ENCODE data around the gene PPP3CB.

PPP3CB gene

GRCh38 chr10:73478636-73479035 lies 17.2 kb downstream of the PPP3CB start:
- peak; percentile 86 to 88 for ATAC-seq

GRCh38 chr10:73471226-73471625 lies 24.6 kb downstream of the PPP3CB start:
- ATAC-seq: no peak

DNA sequence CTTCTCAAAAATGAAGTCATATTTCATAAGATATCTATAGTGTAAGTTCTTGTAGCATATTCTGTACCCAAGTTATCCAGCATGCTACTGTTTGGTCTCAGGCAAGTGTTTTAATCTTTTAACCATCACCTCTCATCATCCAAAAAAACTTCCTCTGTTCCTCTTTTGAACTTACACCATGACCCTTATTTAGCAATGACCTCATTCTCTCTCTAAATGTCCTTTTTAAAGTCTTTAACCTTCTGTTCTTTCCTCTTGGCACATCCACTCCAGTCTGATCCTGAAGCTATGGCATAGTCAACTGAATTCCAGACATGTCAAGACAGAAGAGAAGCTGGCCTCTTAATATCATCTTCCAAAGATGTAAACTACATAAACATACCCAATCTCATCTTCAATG lies 26.2 kb downstream of the PPP3CB start:
- ATAC-seq: no peak

DNA sequence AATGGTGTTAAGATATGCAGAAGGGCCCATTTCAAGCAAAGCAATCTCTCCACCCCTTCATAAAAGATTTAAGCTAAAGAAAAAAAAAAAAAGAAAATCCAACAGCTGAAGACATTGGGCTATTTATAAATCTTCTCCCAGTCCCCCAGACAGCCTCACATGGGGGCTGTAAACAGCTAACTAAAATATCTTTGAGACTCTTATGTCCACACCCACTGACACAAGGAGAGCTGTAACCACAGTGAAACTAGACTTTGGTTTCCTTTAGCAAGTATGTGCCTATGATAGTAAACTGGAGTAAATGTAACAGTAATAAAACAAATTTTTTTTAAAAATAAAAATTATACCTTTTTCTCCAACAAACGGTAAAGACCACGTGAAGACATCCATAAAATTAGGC lies 28.6 kb downstream of the PPP3CB start:
- ATAC-seq: no peak

- ATAC-seq: no peak
Measured at GRCh38 chr10:73465978-73466726, 29.7 kb downstream of the PPP3CB start.

DNA sequence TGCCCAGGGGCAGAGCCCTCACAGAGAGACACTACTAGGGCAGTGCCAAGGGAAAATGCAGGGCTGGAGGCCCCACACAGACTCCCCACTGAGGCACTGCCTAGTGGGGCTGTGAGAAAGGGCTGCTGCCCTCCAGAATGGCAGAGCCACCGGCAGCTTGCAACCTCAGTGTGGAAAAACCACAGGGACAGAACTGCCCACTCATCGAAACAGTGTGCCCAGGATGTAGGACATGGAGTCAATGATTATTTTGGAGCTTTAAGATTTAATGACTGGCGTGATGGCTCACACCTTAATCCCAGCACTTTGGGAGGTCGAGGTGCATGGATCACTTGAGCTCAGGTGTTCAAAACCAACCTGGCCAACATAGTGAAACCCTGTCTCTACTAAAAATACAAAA lies 34.9 kb downstream of the PPP3CB start:
- ATAC-seq: no peak

DNA sequence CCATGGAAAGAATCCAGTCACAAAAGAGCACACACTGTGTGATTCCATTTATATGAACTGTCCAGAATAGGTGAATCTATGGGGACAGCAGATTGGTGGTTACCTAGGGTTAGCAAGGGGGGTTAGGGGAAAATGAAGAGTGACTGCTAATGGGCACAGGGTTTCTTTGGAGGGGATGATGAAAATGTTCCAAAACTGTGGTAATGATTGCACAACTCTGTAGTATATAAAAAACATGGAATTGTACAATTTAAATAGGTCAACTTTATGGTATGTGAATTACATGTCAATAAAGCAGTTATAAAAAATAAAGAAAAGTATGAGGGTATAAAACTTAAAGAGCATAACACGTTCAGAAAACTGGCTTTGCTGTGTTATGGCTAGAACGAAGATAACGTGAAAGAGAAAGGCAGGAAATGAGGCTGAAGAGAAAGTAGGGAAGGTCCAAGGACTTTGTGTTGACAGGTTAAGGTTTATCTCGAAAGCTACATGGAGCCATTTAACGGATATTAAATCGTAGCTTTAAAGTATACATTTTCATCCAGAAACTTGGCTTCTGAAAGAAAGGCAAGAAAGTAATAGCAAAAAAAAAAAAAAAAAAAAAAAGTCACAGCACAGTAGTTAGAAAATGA lies 36.0 kb downstream of the PPP3CB start:
- ATAC-seq: no peak

DNA sequence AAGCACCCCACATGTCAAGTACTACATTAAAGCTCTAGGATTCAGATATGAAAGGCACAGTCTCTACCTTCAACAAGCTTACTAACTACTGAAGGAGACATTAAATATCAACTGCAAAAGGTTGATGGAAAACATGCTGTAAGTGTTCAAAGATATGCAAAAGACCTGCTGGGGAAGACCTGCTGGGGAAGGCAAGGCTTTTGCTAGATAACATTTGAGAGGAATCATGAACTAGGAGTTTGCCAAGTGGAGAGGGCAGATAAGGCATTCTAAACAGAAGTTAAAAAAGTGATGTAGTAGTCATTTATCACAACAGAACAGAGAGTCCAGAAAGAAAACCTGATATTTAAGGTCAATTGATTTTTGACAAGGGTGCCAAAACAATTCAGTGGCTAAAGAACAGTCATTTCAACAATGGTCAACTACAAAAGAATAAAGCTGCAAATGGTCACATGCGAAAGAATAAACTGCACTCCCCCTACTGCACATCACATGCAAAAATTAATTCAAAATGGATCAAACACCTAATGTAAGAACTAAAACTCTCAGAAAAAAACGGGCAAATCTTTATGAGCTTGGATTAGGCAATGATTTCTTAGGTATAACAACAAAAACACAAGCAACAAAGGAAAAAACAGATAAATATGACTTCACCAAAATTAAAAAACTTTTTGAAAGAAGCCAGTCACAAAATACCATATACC lies 39.5 kb downstream of the PPP3CB start:
- ATAC-seq: no peak

- no peak for ATAC-seq
Measured at GRCh38 chr10:73449113-73449512, 46.7 kb downstream of the PPP3CB start.

GRCh38 chr10:73448384-73448783 lies 47.4 kb downstream of the PPP3CB start:
- no peak for ATAC-seq

GRCh38 chr10:73446926-73447325 lies 48.9 kb downstream of the PPP3CB start:
- ATAC-seq: no peak

DNA sequence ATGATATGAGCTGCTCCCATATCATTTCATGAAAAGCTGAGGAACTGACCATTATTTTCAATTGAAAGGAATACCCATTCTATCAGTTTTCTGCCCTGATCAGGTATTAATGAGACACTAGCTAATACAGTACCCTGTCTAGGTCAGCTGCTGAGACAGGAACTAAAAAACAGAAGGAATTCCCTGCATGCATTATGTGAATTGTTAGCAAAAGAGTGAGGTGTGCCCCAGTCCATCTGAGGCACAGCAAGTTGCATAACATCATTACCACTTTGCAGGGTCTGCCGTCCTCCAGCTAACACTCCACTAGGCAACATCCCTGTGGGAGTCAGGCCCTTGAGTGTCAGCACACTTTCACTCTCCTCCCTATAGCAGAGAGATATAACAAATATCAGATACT lies 51.4 kb downstream of the PPP3CB start:
- no peak for ATAC-seq

GRCh38 chr10:73439605-73440312 lies 56.1 kb downstream of the PPP3CB start:
- ATAC-seq: peak; percentile 53 to 62

GRCh38 chr10:73439055-73439454 lies 56.8 kb downstream of the PPP3CB start:
- ATAC-seq: no peak

GRCh38 chr10:73433538-73433867 lies 62.3 kb downstream of the PPP3CB start, which contains the start of gene MSS51:
Gene MSS51, minus strand, starts transcription at chr10:73433561. Its CDS starts 5,277 bp downstream, at chr10:73428284.
- ATAC-seq: peak in 1 of 2 donors; percentile 24

GRCh38 chr10:73432646-73433537 lies 62.9 kb downstream of the PPP3CB start:
- no peak for ATAC-seq

DNA sequence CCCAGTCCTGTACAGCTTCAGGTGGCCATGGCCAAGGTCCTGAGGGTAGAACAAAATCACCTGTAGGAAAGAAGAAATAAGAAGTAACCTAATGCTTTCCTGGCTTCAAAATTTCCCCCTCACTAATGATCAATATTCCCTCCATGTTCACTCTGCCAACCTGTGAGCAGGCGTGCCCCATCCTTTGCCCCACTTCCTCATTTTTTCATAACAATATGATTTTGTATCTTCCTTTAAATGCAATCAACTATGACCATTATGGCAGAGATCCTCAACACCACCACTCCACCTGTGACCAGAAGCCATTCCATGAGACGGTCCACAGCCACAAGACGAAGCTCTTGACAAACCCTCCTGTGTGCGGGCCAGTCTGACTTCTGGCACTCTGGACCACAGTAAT lies 69.5 kb downstream of the PPP3CB start:
- ATAC-seq: no peak

DNA sequence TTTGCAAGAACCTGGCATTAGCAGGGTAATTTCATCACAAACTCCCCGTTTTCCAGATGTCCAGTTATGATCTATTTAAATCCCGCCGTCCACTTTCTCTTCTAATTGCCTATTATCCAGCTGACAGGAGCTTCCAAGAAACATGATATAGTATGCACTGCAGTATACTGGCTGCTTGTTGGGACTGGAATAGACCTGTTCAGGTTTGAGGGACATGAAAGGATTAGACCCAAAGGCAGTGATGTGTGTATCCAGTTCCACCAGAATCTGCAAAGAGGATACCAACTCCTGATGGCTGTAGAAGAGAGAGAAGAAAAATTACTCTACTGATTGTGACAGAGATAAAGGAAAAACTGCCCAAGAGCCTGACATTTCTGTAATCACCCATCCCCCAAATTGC lies 71.3 kb downstream of the PPP3CB start:
- ATAC-seq: no peak

GRCh38 chr10:73423309-73423708 lies 72.5 kb downstream of the PPP3CB start:
- peak in 1 of 2 donors; percentile 28 for ATAC-seq

DNA sequence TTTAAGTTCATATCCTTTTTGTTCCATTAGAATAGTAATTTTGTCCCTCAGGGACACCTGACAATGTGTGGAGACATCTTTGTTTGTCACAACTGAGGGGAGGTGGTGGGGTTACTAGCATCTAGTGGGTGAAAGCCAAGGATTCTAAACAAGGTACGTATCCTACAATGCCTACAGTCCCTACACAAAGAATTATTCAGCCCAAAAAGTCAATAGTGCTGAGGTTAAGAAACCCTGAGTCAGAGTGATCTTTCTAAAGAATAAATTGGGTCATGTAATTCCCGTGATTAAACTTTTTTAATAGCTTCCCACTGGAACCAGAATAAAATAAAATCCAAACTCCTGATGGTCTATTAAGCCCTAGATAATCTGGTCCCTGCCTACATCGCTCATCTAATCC lies 79.3 kb downstream of the PPP3CB start:
- no peak for ATAC-seq

DNA sequence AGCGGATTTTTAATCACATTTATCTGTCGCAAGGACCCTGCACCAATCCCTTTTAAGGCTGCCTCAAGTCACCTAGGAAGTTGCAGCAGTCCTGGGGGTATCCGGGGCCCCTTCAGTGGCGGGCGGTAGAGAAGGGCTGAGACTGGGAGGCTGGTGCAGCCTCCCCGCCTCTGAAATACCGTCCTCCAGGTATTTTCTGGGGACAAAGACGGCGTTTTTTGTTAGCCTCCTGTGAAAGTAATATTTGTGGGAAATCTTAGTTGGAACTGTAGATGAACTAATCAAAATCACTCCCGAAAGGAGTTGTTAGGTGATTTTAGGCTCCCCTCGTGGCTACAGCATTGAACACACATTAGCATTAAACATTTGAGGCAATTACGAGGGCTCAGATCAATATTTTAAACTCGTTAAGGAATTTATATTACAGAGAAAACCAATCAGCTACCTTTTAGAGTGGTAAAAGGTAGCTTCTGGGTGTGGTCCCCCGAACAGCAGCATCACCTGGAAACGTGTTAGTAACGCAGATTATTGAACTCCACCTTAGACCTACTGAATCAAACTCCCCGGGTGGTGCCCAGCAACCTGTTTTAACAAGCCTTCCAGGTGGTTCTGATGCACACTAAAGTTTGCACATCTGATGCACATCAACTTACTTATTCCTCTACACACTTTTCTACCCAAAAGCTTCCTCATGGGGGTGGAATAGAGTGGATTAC lies 81.4 kb downstream of the PPP3CB start:
- ATAC-seq: peak in 1 of 2 donors; percentile 27

Data from activated CD4-positive, CD25-positive, alpha-beta regulatory T cell treated with anti-CD3 and anti-CD28 coated beads, Interleukin-2, amount 50 U/mL, for 24 hours (primary cell).